Embryonic facial prominence (tissue), 1 donor: ENCODE measurements around the gene C4orf50.

Experiments used
- DNase-seq: peaks from one replicate; pipeline ENCODE4 v3.0.0-alpha.2; 2016; ENCODE audit errors: extremely low spot score

Gene C4orf50

DNA sequence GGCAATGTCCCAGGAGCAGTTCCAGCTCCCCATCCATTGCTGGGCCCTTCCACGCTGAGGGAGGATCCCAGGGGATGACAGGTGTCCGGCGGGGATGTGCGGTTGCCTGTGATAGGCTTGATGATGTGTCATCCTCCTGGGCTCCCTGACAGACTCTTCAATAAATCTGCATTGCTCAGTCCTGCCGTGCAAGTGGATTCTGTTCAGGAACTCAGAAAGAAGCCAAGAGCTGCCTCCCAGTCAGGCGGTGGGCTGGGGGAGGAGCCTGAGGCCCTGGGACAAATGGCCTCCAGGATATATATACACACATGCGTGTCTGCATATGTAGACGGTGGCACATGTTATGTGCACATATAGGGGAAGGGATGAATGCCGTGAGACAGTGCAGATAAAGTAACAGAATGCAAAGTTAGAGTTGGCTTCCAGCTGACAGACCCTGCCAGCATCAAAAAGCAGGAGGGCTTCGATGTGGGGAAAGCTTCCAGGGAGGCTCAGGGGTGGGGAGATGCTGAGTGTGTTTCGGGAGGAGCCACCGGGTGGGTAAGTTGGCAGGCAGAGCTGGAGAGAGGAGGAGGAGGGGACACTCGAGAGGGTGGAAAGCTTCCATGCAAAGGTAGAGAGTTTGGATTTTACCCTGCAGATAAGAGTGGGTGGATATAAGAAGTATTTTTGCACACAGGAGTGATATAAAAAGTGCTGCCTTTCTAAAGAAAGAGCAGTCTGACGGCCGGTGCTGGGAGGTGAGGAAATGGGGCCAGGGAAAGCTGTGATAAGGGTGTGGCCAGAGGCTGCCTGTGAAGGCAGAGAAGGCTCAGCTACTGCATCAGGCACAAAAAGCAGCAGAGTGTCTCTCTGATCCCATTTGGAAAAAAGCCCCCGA lies 96.9 kb downstream of the C4orf50 start:
- no peak for DNase-seq

DNA sequence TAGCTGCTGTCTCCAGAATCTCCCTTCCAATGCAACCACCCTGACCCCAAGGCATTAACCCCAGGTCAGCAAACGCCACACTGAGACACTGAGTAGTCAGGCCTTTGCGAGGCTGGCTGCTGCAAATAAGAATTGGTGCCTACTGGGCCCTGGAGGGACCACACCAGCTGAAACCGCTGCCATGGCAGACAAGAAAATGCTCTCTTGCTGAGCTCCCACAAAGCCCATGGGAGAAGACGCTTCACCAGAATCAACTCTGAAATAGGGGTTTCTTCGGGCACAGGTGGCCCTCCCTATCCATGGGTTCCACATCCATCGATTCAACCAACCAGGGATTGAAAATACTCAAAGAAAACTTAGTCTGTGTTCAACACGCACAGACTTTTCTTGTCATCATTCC lies 98.7 kb downstream of the C4orf50 start:
- DNase-seq: no peak

DNA sequence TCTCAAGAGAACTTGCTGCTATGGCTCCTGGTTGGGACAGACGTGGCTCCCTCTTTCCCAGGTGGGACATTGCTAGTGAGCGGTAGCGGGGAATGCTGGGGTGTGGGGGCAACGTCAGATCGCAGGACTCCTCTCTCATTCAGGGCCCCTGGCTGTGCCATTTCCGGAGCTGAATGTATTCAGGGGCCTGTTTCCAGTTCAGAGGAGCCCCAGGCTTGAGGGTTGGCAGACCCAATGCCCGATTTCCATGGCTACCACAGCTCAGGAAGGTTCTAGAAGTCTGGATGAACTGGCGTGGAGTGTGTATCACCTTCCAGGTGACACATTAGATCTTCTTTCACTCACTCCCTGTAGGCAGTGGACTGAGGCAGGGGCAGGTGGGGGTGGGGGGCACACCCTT lies 99.2 kb downstream of the C4orf50 start:
- no peak for DNase-seq

DNA sequence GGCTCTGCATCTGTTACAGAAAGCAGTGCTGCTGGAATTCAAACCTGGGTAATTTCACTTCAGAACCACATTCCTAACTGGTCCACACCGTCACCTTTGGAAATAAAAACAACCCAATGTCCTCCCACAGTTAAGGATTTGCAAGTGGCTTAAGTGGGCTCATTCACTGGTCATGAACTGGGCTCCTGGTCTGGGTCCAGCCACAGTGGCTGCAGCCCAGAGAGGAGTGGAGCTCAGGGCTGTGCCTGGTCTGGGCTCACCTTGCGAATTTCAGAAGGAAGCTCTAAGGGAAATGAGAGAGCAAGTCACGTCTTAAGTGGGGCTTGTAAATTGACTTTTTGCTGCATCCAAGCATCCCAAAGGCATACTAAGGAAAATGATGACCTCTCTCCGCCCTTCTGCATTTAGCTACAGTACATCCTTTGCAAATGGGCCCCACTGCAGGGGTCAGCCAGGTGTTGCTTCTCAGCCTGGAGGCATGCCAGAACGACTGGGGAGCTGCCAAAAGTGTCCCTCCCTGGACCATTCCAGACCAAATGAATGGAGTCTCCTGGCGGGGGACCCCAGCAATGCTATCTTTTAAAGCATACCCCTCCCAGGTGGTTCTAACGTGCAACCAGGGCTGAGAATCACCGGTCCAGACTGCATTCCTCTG lies 99.8 kb downstream of the C4orf50 start:
- DNase-seq: no peak

DNA sequence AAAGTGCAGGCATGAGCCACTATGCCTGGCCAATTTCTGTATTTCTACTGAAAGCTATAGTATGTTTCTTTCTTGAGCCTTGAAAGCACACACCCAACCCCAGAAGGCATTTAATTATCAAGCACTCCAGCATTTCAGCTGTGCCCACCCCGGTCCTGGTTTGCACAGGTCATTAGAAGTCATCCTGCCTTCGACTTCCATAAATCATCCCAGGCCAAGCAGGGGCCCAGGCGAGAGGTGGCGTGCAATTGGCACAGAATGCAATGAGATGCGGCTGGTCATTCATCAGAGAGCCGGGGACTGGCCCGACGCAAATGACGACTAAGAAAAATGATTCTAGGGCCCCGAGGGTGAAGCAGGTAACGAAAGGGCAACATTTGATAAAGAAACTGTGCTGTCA lies 100.6 kb downstream of the C4orf50 start:
- no peak for DNase-seq

DNA sequence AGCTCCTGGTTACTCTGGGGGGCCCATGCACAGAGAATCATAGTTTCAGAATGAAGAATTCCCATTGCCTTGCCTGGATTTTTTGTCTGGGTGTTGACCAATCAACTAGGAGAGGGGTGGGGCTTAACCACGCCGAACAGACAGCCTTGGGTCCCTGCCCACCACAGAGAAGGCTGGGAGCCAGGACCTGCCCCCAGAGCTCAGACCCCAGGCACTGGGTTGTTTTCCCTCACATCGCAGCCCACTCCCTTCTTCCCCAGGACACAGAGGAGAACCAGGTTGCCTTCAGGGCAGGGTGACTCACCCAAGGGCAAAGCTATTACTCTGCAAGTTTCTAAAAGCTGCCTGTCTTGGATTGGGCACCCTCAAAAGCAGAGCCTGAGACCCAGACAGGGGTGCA lies 102.0 kb downstream of the C4orf50 start:
- DNase-seq: no peak

DNA sequence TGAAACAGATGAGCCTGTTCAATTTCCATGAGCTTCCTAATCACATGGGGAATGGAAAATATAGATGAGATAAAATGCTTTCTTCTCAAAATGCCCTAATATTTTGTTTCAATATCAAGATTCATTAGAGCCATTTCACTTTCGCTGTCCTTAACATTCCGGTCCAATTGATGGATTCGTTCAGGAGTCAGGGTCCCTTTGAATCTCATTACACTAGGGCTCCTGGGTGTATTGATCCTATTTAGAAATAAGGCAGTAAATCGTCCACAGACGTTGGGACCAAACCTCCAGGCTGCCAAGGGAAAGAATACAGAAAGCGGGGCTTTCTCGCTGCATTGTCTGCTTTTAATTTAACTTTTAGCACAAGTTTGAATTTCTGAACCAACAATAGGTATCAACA lies 104.8 kb downstream of the C4orf50 start:
- DNase-seq: no peak

DNA sequence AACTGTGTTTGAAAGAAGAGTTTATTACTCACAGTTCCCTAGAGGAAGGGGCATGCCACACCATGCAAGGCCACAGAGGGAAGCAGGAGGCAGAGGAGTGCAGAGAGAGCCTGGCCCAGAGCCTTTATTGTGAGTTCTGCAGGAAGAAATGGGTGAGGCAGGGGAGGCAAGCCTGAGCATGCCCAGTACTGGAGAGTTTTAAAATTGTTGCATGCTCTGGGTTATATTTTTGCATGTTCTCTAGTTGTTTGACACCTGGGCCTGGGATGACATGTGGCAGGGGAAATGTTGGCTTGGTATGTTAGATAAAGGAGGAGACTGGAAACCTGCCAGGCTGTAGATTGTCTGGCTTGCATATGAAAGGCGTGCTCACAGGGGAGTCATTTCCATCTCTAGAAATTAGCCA lies 105.6 kb downstream of the C4orf50 start:
- DNase-seq: no peak

DNA sequence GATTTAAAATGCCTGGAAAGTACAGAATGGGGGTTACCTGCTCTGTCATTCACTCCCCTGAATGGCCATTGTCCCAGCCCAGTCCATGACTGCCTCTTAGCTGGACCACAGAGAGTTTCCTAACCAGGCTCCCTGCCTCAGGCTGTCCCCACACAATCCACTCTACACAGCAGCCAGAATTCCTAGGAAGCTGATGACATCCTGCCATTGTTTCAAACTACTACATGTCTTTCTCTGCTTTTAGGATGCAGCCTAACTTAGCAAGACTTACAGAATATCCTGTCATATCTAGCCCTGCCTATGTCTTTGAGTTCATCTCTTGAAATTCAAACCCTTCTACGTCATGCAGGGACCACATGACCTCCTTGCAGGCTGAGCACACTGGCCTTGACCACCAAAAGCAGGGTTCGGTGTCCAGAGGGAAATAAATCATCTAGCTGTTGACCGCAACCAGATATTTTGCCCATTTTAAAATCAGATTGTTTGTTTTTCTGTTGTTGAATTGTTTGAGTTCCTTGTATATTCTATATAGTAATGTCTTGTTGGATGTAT lies 109.3 kb downstream of the C4orf50 start:
- no peak for DNase-seq

DNA sequence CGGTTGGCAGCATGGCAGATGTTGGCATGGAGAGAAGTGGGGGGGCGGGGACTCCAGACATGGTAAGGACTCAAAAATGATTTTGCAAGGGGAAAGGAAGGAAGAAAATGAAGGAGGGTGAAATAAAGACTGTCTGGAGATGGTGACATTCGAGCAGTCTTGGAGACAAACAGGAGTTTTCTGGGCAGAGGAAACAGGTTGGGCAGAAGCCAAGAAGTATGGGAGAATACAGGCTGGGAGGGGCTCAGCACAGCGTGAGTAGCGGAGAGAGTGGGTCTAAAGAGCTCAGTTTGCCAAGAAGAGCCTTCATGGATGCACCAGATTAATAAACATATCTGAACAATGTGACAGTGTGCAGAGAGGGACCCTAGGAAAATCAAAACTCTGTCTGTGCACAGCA lies 112.0 kb downstream of the C4orf50 start:
- DNase-seq: no peak

DNA sequence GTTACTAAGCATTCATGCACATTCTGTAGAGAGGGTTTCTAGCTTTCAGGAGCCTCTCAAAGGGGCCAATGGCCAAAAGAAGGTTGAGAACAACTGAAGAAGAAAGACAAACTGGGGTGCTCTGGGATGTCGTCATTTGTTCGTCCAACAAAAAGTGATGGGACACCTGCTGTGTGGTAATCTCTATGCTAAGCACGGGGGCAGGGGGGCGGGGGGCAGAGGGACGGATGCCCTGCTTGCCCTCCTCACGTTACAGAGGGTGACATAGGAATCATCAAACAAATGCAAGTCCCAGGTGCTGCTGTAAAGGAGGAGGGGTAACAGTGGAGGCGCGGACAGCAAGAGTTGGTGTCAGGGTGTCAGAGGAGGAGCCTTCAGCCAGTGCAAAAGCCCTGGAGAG lies 112.5 kb downstream of the C4orf50 start:
- DNase-seq: no peak

DNA sequence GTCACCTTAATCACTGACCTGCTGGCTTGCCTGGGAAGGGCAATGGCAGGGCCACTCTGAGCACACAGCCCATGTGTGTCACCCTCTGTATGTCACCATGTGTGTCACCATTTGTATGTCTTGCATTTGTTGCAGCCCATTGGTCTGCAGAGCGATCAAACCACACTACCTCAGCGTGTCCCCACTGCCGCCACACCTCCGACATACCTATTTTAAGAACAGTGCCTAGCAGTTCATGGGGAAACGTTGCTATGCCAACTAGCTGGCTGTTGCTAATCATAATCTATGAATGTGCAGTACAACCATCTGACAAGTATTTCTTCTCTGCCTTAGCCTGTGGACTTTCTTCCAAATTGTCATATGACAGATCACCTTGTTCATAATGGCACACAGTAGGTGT lies 117.4 kb downstream of the C4orf50 start:
- no peak for DNase-seq

DNA sequence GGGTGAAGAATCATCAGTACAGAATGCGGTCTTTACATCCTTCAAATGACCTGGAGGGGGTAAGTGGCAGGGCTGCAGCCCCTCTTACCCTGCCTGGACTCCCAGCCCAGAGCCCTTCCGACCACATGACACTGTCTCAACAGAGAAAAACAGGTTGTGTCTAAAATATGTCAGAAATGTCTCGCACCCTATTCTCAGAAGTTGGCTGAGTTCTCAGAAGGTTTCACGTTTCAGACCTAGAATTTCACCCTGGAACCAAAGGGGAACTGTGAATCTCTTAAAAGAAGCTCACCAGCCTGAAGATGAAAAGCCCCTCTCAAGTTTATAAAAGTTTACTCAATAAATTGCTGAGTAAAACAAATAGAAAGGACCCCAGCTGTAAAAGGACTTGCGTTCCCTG lies 118.3 kb downstream of the C4orf50 start:
- no peak for DNase-seq

DNA sequence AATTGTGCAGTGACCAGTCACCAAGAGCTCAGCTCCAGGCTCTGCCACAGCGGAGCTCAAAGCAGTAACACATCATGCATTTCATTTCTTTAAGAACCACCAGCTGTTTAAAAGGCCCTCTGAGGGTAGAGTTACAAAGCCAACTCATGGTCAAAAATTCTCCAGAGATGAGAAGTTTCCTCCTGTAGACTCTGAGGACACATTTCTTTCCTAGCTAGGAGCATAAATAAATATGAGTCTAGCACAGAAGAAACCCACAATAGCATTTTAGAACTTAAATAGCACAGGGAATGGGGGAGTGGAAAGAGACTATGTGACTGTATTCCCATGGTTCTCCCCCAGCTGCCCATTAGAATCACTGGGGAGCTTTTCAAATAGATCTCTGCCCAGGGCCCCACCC lies 118.8 kb downstream of the C4orf50 start:
- DNase-seq: no peak

DNA sequence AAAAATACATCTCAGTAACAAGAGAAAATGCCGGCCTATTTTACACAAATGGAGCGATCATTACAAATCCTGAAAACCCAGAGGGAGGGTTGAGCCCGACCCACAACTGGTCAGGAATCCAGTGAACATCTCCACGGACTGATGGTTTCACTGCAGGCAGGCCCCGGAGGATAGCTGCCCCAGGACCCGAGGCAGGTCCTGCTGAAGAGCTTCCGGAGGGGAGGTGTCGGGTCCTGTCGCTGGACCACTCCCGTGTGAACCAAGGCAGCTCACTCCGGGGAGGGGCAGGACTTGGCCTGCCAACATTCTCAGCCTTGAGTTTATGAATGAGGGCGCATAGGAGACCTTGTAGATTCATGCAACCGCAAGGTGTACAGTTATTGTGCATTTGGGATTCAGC lies 120.6 kb downstream of the C4orf50 start:
- DNase-seq: no peak

DNA sequence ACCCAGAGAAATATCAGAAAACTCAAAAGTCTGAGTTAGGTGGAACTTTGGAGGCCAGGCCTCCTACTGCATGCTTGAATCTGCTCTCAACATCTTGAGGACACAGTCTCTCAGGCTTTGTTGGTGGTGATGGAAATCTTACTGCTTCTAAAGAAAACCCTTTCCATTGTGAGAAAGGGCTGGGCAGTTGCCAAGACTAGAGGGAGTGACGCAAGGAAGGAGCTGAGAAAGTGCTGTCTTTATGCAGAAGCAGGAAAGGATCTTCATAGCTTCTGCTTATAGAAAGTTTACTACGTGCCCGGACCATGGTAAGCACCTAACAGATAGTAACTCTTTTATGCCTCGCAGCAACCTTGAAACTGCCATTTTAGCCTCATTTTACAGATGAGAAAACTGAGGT lies 122.9 kb downstream of the C4orf50 start:
- no peak for DNase-seq

DNA sequence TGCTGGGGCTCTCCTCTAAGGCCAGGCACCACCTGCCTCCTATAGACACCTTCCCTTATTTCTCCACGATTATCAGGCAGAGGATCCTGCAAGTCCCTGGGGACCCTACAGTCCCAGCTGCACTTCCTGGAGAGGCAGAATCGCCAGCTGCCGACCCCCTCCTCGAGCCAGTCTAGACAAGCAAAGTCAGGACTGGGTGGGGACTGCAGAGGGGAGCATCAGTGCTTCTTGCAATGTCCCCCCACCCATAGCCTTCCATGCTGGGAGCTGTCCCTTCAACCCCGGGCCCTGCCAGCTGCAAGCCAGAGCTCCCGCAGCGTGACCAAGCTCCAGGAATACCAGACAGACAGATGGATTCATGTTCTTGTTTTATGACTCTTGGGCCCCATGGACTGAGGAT lies 124.0 kb downstream of the C4orf50 start:
- DNase-seq: no peak

DNA sequence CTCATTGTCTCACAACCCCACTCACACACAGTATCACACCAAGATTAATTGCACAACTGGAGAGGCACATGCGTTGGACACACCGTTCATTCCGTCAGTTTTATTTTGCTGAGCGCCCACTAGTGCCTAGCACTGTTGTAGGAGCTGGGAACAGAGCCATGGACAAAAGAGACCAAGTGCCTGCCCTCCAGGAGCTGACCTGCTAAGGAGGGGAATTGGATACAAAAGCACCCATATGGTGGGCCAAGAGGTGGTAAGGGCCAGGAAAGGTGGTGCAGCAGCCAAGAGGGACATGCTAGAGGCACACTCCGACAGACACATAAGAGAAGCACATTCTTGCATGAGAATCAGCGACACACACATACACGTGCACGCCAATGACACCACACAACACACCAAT lies 124.6 kb downstream of the C4orf50 start:
- DNase-seq: no peak

DNA sequence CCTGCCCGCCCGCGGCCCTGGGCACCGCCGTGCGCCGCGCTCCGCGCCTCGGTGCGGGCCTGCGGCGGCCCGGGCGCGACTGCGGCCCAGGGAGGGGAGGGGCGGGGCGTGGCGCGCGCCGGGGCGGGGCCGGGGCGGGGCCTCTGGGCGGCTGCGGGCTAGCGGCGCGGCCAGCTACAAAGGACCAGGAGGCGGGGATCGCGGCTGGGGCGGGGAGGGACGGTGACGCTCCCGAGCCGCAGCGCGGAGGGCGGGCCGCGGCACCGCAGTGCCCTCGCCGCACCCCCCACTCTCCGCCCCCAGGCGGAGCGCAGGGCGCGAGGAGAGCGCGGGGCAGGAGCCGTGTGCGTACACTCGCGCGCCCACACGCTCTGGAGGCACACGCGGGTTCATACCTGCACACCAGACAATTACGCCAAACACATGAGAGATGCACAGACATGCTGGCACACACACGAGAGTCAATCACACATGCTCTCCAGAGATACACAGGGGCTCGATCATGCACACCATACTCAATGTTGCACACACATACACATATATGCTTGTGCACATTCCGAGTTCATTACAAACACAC lies 125.1 kb downstream of the C4orf50 start, which contains the start of gene CRMP1:
TSS of gene CRMP1 (minus strand) at position 83 of the 577 bp plus-strand sequence. CDS start 117 bp downstream, outside the sequence.
- no peak for DNase-seq

DNA sequence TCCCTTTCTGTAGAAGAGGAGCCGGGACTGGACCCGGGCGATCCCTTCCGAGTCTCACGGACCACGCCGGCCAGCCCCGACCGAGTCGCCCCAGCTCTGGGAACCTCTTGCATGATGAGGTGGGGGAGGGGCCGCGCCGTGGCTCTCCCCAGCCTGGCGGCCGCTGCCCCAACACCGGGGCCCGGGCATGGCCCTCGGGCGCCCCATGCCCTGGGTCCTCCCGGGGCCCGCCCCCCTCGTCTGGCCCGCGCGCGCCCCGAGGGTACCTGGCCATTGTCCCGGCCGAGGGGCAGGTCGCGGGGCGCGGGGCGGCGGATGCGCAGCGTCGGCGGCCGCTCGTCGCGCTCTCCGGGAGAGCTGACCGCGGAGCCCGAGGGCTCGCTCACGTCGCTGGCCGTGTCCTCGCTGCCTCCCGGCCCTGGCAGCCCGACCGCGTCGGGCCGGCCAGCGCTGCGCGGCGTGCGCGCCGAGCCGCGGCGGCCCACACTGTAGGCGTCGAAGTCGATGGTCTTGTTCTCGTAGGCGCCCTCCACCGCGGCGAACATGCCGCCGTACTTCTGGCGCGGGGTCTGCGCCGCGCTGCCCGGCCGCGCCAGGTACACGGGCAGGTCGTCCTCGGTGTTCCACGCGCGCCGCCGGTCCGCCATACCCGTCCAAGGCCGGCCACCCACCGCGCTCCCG lies 125.8 kb downstream of the C4orf50 start:
- no peak for DNase-seq

DNA sequence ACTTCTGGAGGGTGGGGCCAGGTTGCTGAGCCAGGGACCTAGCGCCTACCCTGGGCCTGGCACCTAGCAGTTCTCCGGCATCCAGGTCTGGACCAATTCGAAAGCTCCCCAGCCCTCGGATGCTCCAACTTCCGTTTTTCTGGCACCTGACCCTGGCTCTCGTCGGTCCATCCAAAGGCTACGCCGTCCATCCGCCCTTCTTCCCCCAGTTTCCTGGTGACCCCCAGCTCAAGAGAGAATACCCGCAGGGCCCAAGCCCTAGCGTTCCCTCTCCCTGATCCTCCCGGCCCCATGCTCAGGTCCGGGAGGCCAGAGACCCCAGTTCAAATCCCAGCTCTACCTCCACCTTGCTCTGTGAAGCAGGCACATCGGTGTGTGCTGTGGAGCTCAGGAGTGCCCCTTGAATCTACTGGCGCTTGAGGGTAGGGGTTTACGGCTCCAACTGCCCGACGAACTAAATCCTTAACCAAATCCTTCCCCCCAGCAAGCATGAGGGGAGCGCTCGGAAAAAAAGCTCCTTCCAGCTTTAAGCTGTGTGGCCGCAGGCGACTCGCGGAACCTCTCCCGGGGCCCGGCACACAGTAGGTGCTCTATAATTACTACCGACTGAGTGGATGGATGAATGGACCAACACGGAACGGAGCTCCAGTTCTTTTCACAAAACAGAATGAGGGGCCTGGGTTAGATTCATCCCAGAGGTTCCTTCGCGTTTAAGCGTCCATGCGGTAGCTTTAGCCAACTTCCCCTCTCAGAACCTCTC lies 126.5 kb downstream of the C4orf50 start:
- no peak for DNase-seq
